ENCODE results near the gene CRY2.

CRY2 gene

DNA sequence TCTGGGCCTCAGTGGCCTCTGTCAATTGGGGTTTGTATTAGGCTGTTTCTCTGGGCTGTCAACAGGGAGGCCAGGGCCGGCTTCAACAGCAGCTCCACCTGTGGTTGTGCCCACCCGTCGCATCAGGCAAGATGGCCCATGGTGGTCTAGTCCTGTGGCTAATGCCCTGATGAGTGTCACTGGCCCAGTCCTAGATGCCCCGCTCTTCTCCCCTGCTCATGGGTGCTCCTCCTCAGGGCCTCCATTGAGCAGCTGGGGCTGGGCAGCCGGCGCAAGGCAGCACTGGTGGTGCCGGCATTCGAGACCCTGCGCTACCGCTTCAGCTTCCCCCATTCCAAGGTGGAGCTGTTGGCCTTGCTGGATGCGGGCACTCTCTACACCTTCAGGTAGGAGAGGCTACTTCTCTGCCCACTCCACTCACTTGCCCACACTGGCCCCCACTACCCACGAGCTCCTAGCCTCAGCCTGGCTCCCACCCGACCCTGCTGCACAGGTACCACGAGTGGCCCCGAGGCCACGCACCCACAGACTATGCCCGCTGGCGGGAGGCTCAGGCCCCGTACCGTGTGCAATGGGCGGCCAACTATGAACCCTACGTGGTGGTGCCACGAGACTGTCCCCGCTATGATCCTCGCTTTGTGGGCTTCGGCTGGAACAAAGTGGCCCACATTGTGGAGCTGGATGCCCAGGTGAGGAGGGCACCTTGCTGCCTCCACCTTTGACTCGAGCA lies 80.6 kb downstream of the CRY2 start:
- TF ChIP-seq, protein P1, sequence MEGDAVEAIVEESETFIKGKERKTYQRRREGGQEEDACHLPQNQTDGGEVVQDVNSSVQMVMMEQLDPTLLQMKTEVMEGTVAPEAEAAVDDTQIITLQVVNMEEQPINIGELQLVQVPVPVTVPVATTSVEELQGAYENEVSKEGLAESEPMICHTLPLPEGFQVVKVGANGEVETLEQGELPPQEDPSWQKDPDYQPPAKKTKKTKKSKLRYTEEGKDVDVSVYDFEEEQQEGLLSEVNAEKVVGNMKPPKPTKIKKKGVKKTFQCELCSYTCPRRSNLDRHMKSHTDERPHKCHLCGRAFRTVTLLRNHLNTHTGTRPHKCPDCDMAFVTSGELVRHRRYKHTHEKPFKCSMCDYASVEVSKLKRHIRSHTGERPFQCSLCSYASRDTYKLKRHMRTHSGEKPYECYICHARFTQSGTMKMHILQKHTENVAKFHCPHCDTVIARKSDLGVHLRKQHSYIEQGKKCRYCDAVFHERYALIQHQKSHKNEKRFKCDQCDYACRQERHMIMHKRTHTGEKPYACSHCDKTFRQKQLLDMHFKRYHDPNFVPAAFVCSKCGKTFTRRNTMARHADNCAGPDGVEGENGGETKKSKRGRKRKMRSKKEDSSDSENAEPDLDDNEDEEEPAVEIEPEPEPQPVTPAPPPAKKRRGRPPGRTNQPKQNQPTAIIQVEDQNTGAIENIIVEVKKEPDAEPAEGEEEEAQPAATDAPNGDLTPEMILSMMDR (IDR thresholded peaks at IDR 0.05; ENCODE audit: low read depth, low read length) = no peak
- no peak for DNase-seq (ENCODE audit: low read depth in 2 of 2)
- H3K4me3 ChIP-seq (replicated peaks in 1 of 2; ENCODE audit: low read depth in 2 of 2, low read length in 2 of 2) = no peak overlapping the region

DNA sequence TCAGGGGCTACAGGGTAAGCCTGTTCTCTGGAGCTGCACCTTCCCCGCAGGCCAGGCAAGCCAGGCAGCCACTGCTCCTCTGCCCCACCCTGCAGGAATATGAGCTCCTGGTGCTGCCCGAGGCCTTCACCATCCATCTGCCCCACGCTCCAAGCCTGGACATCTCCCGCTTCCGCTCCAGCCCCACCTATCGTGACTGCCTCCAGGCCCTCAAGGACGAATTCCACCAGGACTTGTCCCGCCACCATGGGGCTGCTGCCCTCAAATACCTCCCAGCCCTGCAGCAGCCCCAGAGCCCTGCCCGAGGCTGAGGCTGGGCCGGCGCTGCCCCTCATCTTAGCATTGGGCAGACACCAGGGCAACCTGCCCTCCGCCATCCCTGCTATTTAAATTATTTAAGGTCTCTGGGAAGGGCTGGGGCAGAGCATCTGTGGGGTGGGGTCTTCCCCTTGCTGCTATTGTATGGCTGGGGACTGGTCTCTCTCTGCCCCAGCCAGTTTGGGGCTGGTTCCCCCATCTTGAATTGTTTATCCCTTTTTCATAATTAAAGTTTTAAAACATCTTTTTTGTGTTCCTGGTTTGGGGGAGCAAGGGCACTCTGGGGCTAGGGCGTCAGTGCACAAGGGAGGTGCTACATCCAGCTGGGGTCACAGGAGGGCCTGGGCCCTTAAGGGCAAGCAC lies 81.4 kb downstream of the CRY2 start:
- no peak overlapping the region for H3K4me3 ChIP-seq (replicated peaks in 1 of 2; ENCODE audit: low read depth in 2 of 2, low read length in 2 of 2)
- DNase-seq (ENCODE audit: low read depth in 2 of 2) = no peak
- TF ChIP-seq, protein P1 (IDR thresholded peaks at IDR 0.05; ENCODE audit: low read depth, low read length) = no peak

DNA sequence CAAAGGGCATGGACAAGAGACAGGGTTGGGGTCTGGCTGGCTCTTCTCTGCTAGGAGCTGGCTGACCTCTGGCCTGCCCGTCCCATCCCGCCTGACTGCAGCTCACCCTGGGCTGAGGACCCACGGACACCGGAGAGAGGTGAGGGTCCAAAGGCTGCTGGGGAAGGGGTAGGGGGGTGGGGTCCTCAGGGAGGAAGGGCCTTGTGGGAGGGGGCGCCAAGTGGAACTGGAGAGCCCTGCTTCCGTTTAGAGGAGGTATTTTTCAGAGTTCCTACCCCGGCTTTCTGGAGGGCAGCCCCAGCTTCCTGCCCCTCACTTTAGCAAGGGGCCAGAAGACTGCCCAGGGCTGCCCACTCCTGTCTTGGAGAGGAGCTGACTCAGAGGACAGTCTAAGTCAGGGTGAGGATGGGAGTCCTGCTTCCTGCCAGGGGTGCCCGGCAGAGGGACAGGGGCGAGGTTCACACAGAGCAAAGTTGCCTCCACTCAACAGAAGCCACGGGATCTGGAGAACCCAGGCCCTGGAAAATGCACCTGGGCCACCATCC lies 82.3 kb downstream of the CRY2 start:
- TF ChIP-seq, protein P1 (IDR thresholded peaks at IDR 0.05; ENCODE audit: low read depth, low read length) = no peak
- no peak overlapping the region for H3K4me3 ChIP-seq (replicated peaks in 1 of 2; ENCODE audit: low read depth in 2 of 2, low read length in 2 of 2)
- no peak for DNase-seq (ENCODE audit: low read depth in 2 of 2)

DNA sequence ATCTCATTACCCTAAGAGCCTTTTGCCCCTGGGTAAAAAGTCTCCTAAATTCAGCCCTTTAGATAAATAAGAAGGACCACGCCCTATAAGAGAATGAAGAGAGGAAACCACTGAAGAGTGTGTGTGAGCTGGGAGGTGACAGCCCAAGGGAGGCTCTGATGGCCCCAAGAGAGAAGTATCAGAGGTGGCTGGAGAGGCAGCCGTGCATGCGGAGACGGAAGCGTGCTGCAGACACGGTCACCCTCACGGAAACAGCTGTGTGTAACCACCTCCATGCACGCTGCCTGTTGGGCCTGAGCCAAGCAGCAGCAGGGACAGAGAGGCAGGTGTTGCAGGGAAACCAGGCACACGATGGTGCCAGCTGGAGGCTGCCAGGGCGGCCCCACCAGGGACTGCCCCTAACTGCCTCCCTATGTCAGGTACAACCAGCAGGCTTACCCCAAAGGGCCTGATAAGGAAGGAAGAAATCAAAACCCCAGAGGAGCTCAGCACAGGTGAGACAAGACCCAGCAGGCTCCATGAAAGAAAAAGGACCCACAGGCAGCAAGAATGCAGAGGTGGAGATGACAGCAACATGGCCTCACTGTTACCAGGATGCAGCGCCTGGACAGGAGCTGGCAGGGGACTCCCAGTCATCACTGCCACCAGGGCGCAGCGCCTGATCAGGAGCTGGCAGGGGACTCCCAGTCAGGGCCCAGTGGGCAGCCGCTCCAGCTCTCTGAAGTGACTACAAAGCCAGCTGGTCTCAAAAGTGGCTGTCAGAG lies 82.9 kb downstream of the CRY2 start:
- no peak for DNase-seq (ENCODE audit: low read depth in 2 of 2)
- H3K4me3 ChIP-seq (replicated peaks in 1 of 2; ENCODE audit: low read depth in 2 of 2, low read length in 2 of 2) = no peak overlapping the region

DNA sequence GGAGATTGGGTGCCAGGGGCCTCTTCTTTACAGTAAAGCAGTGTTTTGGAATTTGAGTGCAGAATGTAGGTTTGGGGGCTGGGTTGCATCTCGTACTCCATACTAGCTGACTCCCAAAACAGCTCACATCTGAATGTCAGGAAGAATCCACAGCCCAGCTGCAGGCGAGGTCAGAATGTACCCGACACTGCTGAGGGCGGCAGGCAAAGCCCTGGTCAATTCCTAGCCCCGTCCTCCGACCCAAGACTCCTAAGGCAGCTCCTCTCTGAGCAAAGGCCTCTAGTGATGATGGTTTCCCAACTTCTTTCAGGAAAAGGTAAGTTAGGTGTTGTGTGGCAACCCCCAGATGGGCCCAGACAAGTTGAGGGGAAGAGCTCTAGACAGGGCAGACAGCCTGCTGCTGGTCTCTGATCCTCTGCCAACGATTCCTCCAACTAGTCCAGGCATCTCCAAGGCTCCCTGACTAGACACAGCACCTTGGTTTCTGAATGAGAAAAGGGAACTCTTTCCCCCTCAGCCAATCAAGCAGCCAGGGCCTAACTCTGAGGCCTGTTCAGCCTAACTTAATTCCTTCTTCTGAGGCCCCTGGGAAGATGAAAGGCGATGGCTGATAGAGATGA lies 83.8 kb downstream of the CRY2 start:
- TF ChIP-seq, protein P1 (IDR thresholded peaks at IDR 0.05; ENCODE audit: low read depth, low read length) = no peak
- DNase-seq (ENCODE audit: low read depth in 2 of 2) = no peak
- no peak overlapping the region for H3K4me3 ChIP-seq (replicated peaks in 1 of 2; ENCODE audit: low read depth in 2 of 2, low read length in 2 of 2)

More for the DNA sequence above, 82.9 kb downstream of the CRY2 start:
- TF ChIP-seq, protein P1 (IDR thresholded peaks at IDR 0.05; ENCODE audit: low read depth, low read length) = no peak

DNA sequence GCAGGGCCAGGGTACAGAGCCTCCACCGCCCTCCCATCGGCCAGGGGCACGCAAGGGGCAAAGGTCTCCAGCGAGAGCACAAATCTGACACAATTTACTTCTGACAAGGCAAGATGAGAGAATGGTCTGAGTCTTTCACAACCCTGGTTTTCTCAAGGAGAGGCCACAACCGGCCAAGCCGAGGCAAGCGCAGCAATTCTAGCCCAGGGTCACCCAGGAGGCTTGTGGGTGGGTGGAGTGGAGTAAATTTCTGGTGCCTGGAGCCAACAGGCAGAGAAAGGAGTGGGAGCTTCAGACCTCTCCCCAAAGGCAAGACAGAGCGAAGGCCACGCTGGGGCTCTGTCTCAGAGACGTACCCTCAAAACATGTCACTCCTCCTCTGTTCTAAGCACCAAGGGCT lies 84.5 kb downstream of the CRY2 start:
- TF ChIP-seq, protein P1 (IDR thresholded peaks at IDR 0.05; ENCODE audit: low read depth, low read length) = no peak
- no peak overlapping the region for H3K4me3 ChIP-seq (replicated peaks in 1 of 2; ENCODE audit: low read depth in 2 of 2, low read length in 2 of 2)
- DNase-seq (ENCODE audit: low read depth in 2 of 2) = no peak

Measured in cardiac fibroblast (primary cell).